ENCODE data around the gene CBX3.
"Not testable (repeated sequence)": the region's sequence is repeated elsewhere in the genome, so short reads cannot be mapped to it uniquely, and the experiment has no call there.

The CBX3 gene

DNA sequence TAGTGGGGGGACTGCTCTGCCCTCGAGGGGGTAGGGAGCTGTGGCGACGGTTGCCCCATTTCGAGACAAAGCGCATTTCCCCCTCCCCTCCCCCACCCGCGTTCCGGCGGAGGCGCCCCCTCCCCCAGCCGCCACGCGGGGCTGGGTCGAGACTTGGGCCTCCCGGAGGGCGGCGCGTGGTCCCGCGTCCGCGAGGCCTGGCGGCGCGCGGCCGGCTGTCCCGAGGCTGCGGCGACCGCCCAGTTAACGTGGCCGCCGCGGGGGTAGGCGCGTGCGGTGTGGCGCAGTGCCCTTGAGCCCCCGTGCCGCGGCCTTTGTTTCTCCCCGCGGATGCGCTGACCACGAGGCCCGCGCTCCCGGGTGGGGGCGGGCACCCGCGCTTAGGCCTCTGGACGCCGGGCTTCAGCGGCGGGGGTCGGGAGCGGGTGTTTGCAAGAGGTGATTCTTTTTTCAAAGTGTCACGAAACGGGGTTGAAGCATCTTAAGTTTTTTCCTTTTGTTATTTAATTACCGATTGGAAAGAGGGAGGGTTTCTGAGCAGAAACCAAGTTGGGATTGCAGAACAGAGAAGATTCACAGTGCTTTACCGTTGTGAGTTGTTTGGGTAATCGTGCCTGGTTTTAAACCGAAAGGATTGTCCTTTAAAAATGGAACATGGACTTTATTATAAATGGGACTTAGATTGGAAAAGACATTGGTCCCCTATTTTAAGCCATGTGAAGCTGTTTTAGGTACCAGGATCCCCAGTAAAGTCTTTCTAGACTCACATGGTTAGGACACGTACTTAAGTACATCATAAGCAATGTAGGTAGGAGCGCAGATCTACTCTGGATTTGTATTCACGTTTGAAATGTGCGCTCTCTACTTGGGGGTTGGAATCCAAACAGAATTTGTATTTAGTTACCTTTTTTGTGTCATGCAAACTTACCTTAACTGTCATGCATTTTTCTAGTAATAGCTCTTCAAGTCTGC, 760 bp downstream of the CBX3 start:
- peak; percentile 51 for DNase-seq

DNA sequence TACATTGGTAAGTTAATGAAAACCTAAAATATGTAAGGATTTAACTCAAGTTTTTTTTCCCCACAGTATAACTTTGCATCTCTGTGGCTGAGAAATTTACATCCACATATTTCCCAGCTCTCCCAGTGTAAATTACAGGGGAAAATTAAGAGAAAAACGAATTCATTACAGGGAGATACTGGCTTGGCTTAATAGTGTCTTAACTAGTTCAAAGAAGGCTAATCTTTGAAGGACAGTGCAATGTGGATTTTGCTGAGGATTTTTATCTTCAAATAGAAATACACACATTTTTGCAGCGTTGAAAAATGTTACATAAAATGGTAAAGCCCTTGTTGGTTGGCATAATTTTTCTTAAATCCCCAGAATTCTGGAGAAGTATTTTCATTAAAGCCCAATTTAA, 1.5 kb downstream of the CBX3 start:
- DNase-seq: no peak

DNA sequence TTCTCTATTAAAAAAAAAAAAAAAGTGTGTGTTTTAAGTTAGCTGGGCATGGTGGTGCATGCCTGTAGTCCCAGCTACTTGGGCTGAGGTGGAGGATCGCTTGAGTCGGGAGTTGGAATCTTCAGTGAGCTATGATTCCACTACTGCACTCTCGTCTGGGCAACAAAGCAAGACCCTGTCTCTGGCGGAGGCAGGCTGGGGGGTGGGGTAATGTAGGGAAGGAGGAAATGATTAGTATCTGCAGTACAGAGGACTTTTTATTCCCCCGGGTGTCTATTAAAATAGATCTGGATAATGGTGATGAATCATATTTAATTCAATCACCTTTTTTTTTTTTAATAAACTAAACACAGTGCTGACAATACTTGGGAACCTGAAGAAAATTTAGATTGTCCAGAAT, 6.5 kb downstream of the CBX3 start:
- no peak for DNase-seq

DNA sequence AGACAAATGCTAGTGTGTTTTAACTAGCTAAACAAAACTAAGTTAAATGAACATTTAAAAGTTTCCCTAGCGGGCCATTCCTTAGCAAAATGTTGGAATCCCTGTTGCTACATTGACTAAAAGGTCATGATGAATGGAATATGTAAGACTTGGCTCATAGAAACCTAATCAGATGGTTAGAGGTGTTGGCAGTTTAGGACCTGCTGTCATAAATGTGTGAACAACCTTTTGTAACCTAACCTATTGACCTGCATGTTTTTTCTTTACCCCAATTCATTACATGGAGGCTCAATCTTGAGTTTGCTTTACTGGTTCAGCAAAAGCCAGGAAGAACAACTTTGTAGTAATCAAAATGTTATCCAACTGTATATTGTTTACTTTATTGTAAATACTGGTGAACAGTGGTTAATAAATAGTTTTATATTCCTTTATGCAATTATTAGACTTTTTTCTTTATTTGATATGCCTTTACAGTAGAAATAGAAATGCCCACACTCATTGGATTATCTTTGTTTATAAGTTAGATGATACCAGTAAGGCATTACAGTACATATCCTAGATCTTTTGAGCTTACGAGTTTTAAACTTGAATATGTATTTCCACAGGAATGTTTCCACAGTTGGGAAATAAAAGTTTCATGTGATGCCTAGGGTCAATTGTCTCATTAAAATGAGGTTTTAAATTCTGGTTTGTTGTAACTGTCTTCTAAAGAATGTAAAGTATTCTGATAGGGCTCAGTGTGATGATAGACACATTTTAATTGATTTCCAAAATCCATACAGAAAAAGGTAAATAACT, 11.6 kb downstream of the CBX3 start:
- DNase-seq: no peak

DNA sequence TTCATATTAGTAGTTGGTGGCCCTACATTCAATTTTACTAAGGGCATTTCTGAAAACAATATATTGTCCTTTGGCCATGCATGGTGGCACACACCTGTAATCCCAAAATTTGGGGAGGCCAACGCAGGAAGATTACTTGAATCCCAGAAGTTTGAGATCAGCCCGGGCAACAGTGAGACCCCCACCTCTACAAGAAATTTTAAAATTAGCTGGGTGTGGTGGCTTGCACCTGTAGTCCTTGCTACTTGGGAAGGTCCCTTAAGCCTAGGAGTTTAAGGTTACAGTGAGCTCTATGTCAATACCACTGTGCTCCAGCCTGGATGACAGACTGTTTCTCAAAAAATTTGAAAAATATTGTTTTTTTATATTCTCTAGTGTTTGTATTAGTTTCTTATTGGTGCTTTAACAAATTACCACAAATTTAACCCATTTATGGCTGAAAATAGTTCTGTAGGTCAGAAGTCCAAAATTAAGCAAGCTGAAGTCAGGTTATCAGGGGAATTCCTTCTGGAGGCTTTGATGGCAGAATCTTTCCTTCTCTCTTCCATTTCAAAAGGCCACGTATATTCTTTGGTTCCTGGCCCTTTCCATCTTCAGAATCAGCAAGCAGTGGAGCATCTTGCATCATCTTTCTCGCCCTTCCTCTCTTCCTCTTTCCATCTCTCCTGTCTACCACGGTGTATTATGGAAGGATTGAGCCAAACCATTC, 12.4 kb downstream of the CBX3 start:
- DNase-seq: no peak

DNA sequence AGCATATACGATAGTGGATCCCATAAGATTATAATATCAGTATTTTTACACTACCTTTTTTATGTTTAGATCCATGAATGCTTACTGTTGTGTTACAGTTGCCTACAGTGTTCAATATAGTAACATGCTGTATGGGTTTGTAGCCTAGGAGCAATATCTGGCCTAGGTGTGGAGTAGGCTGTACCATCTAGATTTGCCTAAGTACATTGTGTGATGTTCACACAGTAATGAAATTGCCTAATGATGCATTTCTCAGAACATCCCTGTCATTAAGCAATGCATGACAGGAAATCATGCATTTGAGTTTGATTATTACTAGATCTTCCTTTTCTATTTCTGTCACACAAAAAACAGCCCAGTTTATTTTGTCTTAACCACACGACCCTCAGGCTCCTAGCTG, 14.5 kb downstream of the CBX3 start:
- DNase-seq: no peak

DNA sequence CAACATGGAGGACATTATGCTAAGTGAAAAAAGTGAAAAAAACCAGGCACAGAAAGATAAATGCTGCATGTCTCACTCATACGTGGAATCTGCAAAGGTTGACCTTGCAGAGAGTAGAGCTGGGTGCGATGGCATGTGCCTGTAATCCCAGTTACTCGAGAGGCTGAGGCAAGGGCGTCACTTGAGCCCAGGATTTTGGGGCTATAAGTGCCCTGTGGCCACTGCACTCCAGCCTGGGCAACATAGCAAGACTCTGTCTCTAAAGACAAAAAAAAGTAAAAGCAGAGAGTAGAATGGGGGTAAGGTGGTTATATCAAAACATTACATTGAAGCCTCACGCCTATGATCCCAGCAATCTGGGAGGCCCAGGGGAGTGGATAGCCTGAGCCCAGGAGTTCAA, 22.8 kb downstream of the CBX3 start:
- no peak for DNase-seq

DNA sequence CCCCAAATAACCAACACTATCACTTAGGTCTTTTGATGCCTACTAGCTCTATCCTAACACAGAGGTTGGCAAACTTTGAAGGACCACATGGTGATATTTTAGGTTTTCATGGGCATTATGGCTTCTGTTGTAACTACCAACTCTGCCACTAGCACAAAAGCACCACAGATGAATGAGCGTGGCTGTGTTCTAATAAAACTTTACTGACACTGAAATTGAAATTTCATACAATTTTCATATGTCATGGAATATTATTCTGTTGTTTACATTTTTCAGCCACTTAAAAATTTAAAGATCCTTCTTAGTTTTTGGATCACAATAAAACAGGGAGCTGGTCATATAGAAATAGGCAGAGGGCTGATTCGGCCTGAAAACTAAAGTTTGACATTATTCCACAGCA, 26.4 kb downstream of the CBX3 start:
- no peak for DNase-seq

DNA sequence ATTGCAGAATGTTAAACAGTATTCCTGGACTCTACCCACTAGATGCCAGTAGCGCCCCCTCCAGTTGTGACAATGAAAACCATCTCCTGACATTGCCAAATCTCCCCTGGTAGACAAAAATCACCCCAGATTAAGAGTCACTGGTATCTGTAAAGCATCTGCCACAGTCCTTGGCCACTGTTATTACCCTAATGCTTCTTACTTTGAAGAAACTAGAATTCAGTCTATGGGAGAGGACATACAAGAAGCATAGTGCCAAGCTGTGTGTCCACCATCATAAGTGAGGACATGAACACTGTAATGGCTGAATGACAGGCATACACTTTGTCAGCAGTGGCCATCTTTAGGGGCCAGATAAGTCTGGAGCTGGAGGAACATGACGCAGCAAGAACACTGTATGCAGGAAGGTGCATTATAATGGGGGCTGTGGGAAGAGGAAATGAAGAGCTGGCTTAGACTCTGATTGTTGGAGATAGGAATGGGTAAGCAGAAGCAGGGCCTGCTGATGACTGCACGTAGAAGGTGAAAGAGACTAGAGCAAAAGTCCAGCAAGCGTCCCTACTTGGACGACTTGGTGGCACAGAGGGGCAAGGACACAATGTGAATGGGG, 32.5 kb downstream of the CBX3 start:
- DNase-seq: no peak

DNA sequence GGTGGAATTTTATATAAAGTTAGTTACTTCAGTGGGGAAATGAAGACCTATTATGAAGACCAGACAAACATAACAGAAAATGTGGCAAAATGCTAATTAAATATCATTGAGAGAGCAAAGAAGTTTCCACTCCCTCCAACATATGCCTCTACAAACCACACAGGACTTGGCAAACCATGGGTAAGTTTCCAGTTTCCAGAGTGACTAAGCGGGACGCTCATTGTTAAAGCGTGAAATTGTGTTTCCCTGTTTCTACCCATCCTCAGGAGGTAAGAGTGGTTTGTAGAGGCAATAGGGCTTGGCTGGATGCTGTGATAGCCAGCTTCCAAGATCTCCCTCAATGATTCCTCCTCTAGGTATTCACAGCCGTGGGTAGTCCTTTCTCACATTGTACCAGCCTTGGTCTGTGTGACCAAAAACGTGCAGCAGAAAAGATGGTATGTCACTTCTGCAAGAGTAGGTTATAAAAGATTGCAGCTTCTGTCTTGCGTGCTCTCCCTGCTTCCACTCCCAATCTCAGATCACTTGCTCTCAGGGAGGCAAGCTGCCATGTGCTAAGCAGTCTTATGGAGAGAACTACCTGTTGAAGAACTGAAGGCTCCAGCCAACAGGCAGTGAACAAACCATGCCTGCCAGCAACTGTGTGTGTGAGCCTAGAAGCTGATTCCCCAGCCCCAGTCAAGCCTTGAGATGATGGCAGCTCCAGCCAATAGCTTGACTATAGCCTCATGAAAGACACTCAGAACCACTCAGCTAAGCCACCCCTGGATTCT, 35.7 kb downstream of the CBX3 start:
- no peak for DNase-seq

DNA sequence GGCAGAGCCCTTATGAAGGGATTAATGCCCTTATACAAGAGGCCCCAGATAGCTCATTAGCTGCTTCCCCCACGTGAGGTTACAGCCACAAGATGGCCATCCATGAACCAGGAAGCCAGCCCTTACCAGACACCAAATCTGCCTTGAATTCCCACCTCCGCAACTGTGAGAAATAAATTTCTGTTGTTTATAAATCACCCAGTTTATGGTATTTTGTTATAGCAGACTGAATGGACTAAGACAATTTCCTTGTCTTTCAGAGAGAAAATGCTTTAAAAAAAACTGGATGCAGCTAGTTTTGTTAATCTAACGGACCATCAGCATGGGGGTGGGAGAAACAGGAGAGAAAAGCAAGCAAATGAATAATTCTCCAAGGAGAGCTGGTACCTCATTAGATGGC, 36.5 kb downstream of the CBX3 start:
- DNase-seq: no peak

DNA sequence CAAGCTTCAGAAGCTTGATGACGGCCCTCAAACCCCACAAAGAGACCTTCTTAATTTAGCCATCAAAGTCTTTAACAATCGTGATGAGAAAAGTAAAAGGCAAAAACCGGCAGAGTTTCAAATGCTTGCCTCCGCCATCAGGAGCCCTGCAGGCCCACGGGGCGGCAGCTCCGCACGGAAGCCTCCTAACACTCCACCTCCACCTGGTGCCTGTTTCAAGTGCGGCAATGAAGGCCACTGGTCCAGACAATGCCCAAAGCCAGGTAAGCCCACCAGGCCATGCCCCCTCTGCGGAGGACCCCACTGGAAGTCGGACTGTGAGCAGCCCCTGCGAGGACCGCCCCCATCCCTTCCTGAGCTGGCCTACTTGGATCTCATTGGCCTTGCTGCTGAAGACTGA, 43.6 kb downstream of the CBX3 start:
- no peak for DNase-seq

DNA sequence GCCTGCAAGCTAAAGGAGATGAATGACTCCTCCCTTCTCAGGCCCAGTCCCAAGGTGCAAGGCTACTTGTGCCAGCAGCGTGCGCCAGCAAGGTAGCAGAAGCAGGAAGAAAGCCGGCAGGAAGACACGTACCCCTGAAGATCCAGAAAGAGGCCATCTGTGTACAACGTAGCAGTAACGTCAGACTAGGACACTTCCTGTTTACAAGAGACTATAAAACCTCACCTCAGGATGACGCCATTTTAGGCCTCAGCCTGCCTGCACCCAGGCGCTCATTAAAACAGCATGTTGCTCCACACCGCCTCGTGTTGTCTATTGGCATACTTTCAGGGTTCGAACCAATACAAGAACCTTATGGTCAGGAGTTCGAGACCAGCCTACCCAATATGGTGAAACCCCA, 48.7 kb downstream of the CBX3 start:
- no peak for DNase-seq

DNA sequence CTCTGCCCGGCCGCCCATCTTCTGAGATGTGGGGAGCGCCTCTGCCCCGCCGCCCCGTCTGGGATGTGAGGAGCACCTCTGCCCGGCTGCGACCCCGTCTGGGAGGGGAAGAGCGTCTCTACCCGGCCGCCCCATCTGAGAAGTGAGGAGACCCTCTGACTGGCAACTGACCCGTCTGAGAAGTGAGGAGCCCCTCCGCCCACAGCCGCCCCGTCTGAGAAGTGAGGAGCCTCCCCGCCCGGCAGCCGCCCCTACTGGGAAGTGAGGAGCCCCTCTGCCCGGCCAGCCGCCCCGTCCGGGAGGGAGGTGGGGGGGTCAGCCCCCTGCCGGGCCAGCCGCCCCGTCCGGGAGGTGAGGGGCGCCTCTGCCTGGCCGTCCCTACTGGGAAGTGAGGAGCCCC, 60.3 kb downstream of the CBX3 start:
- not testable (repeated sequence) for DNase-seq
